ENCODE results near the gene JAGN1.

- TF ChIP-seq KDM1A (IDR thresholded peaks at IDR 0.05) (no peak), RFX1 (IDR thresholded peaks at IDR 0.05) (no peak), NBN (IDR thresholded peaks at IDR 0.05; ENCODE audit: low read depth) (no peak), POLR2AphosphoS5 (IDR thresholded peaks at IDR 0.05; ENCODE audit: control insufficient read depth, insufficient read depth, low read depth, low read length) (no peak), ZEB2 (IDR thresholded peaks at IDR 0.05) (no peak), RAD21 (CRISPR knock-in tag; conservative IDR thresholded peaks at IDR 0.05 in 1 of 2, IDR thresholded peaks at IDR 0.05 in 1 of 2) (no peak), ZBTB7A (IDR thresholded peaks at IDR 0.05; ENCODE audit: borderline replicate concordance, control insufficient read depth, low read depth, low read length) (no peak), JUND (IDR thresholded peaks at IDR 0.05; ENCODE audit: borderline replicate concordance, low read depth, low read length) (no peak), JUND (tag; IDR thresholded peaks at IDR 0.05; ENCODE audit: borderline replicate concordance, low read depth, low read length) (no peak), MTA2 (IDR thresholded peaks at IDR 0.05; ENCODE audit: low read depth) (no peak), ZNF232 (CRISPR knock-in tag; IDR thresholded peaks at IDR 0.05) (no peak), MLLT1 (IDR thresholded peaks at IDR 0.05) (no peak), TEAD4 (IDR thresholded peaks at IDR 0.05; ENCODE audit: low read length) (no peak), TEAD4 (CRISPR knock-in tag; IDR thresholded peaks at IDR 0.05; ENCODE audit: borderline replicate concordance) (no peak), SP1 (CRISPR knock-in tag; IDR thresholded peaks at IDR 0.05) (no peak), MYBL2 (IDR thresholded peaks at IDR 0.05; ENCODE audit: low read depth) (no peak), MYBL2 (CRISPR knock-in tag; IDR thresholded peaks at IDR 0.05; ENCODE audit: borderline replicate concordance) (no peak)
Measured at GRCh38 chr3:9903904-9904303, 13.5 kb downstream of the JAGN1 start.

All from K562 (cell line).